ENCODE data around the gene CSF3R. TPM values are rescaled to one million over a fixed set of nuclear protein-coding genes. Genes with fewer than 3 reads are reported as not detected.

CSF3R gene
- total RNA-seq, 2 donors from 2014 or later: 0.30 to 0.79 TPM

GRCh38 chr1:36440044-36440443, 42.7 kb downstream of the CSF3R start:
- H3K9me3 Mint-ChIP-seq: no peaks in the 10 kb centered on the region
- H3K27ac Mint-ChIP-seq: no peak overlapping the region
- H3K4me3 Mint-ChIP-seq: no peak overlapping the region
- ATAC-seq (replicated peaks in 1 of 2) (no peak), DNase-seq (no peak)
- H3K36me3 Mint-ChIP-seq (ENCODE audit: insufficient read depth in 2 of 2): no peaks in the 10 kb centered on the region
- no peaks in the 10 kb centered on the region for H3K27me3 Mint-ChIP-seq (ENCODE audit: low read depth)
- H3K4me1 Mint-ChIP-seq (ENCODE audit: low read depth): peaks cover 5% of the 10 kb centered on the region

- H3K4me1 Mint-ChIP-seq (ENCODE audit: low read depth): peaks cover 5% of the 10 kb centered on the region
- DNase-seq (no peak), ATAC-seq (replicated peaks in 1 of 2) (no peak)
- no peak overlapping the region for H3K27ac Mint-ChIP-seq
- H3K27me3 Mint-ChIP-seq (ENCODE audit: low read depth): no peaks in the 10 kb centered on the region
- H3K9me3 Mint-ChIP-seq: no peaks in the 10 kb centered on the region
- H3K4me3 Mint-ChIP-seq: no peak overlapping the region
- no peaks in the 10 kb centered on the region for H3K36me3 Mint-ChIP-seq (ENCODE audit: insufficient read depth in 2 of 2)
These were observed 44.0 kb downstream of the CSF3R start for GRCh38 chr1:36438715-36439114.

GRCh38 chr1:36436821-36437220, 45.9 kb downstream of the CSF3R start:
- Mint-ChIP-seq H3K4me3 (no peak overlapping the region), H3K27ac (no peak overlapping the region), H3K27me3 (ENCODE audit: low read depth) (no peaks in the 10 kb centered on the region), H3K9me3 (no peaks in the 10 kb centered on the region), H3K4me1 (ENCODE audit: low read depth) (peaks cover 5% of the 10 kb centered on the region), H3K36me3 (ENCODE audit: insufficient read depth in 2 of 2) (no peaks in the 10 kb centered on the region)
- no peak for DNase-seq
- ATAC-seq (replicated peaks in 1 of 2): no peak

- H3K27ac Mint-ChIP-seq: no peak overlapping the region
- no peak for DNase-seq
- H3K36me3 Mint-ChIP-seq (ENCODE audit: insufficient read depth in 2 of 2): no peaks in the 10 kb centered on the region
- no peak overlapping the region for H3K4me3 Mint-ChIP-seq
- no peak for ATAC-seq (replicated peaks in 1 of 2)
- no peaks in the 10 kb centered on the region for H3K27me3 Mint-ChIP-seq (ENCODE audit: low read depth)
- H3K9me3 Mint-ChIP-seq: no peaks in the 10 kb centered on the region
- H3K4me1 Mint-ChIP-seq (ENCODE audit: low read depth): peaks cover 5% of the 10 kb centered on the region
These were observed 49.6 kb downstream of the CSF3R start for GRCh38 chr1:36433102-36433501.

- Mint-ChIP-seq H3K9me3 (no peaks in the 10 kb centered on the region), H3K4me1 (ENCODE audit: low read depth) (peaks cover 5% of the 10 kb centered on the region), H3K4me3 (no peak overlapping the region), H3K27ac (no peak overlapping the region), H3K27me3 (ENCODE audit: low read depth) (no peaks in the 10 kb centered on the region), H3K36me3 (ENCODE audit: insufficient read depth in 2 of 2) (no peaks in the 10 kb centered on the region)
- ATAC-seq (replicated peaks in 1 of 2) (no peak), DNase-seq (no peak)
These were observed 50.1 kb downstream of the CSF3R start for GRCh38 chr1:36432616-36433015.

- Mint-ChIP-seq H3K27me3 (ENCODE audit: low read depth) (no peaks in the 10 kb centered on the region), H3K36me3 (ENCODE audit: insufficient read depth in 2 of 2) (peaks cover 0 to under 1% of the 10 kb centered on the region in 2 donors), H3K9me3 (no peaks in the 10 kb centered on the region), H3K27ac (no peak overlapping the region), H3K4me3 (no peak overlapping the region), H3K4me1 (ENCODE audit: low read depth) (peaks cover 13% of the 10 kb centered on the region)
- peak; percentile 4 to 18 for DNase-seq
- ATAC-seq (replicated peaks in 1 of 2): peak; percentile 66 to 78
These were observed 56.9 kb downstream of the CSF3R start for GRCh38 chr1:36425791-36426190.

- no peak for DNase-seq
- Mint-ChIP-seq H3K4me1 (ENCODE audit: low read depth) (peaks cover 20% of the 10 kb centered on the region), H3K36me3 (ENCODE audit: insufficient read depth in 2 of 2) (peaks cover 0 to 1% of the 10 kb centered on the region in 2 donors), H3K4me3 (no peak overlapping the region), H3K9me3 (no peaks in the 10 kb centered on the region), H3K27me3 (ENCODE audit: low read depth) (no peaks in the 10 kb centered on the region), H3K27ac (peak overlapping the region; percentile 94)
- ATAC-seq (replicated peaks in 1 of 2): no peak
These were observed 61.1 kb downstream of the CSF3R start for GRCh38 chr1:36421649-36422048.

GRCh38 chr1:36420836-36421317, 61.8 kb downstream of the CSF3R start:
- peak overlapping the region; percentile 94 for H3K27ac Mint-ChIP-seq
- peak overlapping the region; percentile 22 to 50 for H3K4me3 Mint-ChIP-seq
- H3K4me1 Mint-ChIP-seq (ENCODE audit: low read depth): peaks cover 18% of the 10 kb centered on the region
- peaks cover 0 to 1% of the 10 kb centered on the region in 2 donors for H3K36me3 Mint-ChIP-seq (ENCODE audit: insufficient read depth in 2 of 2)
- ATAC-seq (replicated peaks in 1 of 2) (peak; percentile 96 to 97), DNase-seq (peak; percentile 92 to 94)
- H3K27me3 Mint-ChIP-seq (ENCODE audit: low read depth): no peaks in the 10 kb centered on the region
- H3K9me3 Mint-ChIP-seq: no peaks in the 10 kb centered on the region

- ATAC-seq (replicated peaks in 1 of 2): no peak
- H3K4me1 Mint-ChIP-seq (ENCODE audit: low read depth): peaks cover 14% of the 10 kb centered on the region
- peak overlapping the region; percentile 94 for H3K27ac Mint-ChIP-seq
- H3K9me3 Mint-ChIP-seq: no peaks in the 10 kb centered on the region
- no peaks in the 10 kb centered on the region for H3K27me3 Mint-ChIP-seq (ENCODE audit: low read depth)
- DNase-seq: no peak
- peak overlapping the region; percentile 22 to 50 for H3K4me3 Mint-ChIP-seq
- peaks cover 0 to 1% of the 10 kb centered on the region in 2 donors for H3K36me3 Mint-ChIP-seq (ENCODE audit: insufficient read depth in 2 of 2)
These were observed 62.3 kb downstream of the CSF3R start for GRCh38 chr1:36420409-36420808.

- DNase-seq: no peak
- peaks cover 0 to 1% of the 10 kb centered on the region in 2 donors for H3K36me3 Mint-ChIP-seq (ENCODE audit: insufficient read depth in 2 of 2)
- H3K4me1 Mint-ChIP-seq (ENCODE audit: low read depth): peaks cover 14% of the 10 kb centered on the region
- H3K27me3 Mint-ChIP-seq (ENCODE audit: low read depth): no peaks in the 10 kb centered on the region
- no peak for ATAC-seq (replicated peaks in 1 of 2)
- H3K9me3 Mint-ChIP-seq: no peaks in the 10 kb centered on the region
- peak overlapping the region; percentile 77 for H3K27ac Mint-ChIP-seq
- H3K4me3 Mint-ChIP-seq: no peak overlapping the region
These were observed 63.1 kb downstream of the CSF3R start for GRCh38 chr1:36419569-36419968.

GRCh38 chr1:36419140-36419539, 63.6 kb downstream of the CSF3R start:
- DNase-seq (no peak), ATAC-seq (replicated peaks in 1 of 2) (no peak)
- peaks cover 14% of the 10 kb centered on the region for H3K4me1 Mint-ChIP-seq (ENCODE audit: low read depth)
- H3K9me3 Mint-ChIP-seq: no peaks in the 10 kb centered on the region
- no peak overlapping the region for H3K4me3 Mint-ChIP-seq
- no peaks in the 10 kb centered on the region for H3K27me3 Mint-ChIP-seq (ENCODE audit: low read depth)
- H3K27ac Mint-ChIP-seq: no peak overlapping the region
- peaks cover 0 to 1% of the 10 kb centered on the region in 2 donors for H3K36me3 Mint-ChIP-seq (ENCODE audit: insufficient read depth in 2 of 2)

GRCh38 chr1:36417931-36418330, 64.8 kb downstream of the CSF3R start:
- Mint-ChIP-seq H3K27me3 (ENCODE audit: low read depth) (no peaks in the 10 kb centered on the region), H3K36me3 (ENCODE audit: insufficient read depth in 2 of 2) (peaks cover 0 to 1% of the 10 kb centered on the region in 2 donors), H3K4me1 (ENCODE audit: low read depth) (peaks cover 14% of the 10 kb centered on the region), H3K27ac (no peak overlapping the region), H3K4me3 (no peak overlapping the region), H3K9me3 (no peaks in the 10 kb centered on the region)
- DNase-seq (no peak), ATAC-seq (replicated peaks in 1 of 2) (no peak)
